Measurements from ENCODE around the gene RGMB. TPM values are rescaled to one million over a fixed set of nuclear protein-coding genes. Genes with fewer than 3 reads are reported as not detected.

The RGMB gene
- total and polyA plus RNA-seq, 2 of the 13 experiments (the other 11 are each of a cell fraction or from before 2014, with no cell fraction given) = 3.0 to 3.8 TPM

- TF ChIP-seq KDM5B (CRISPR knock-in tag; IDR thresholded peaks at IDR 0.05; ENCODE audit: borderline replicate concordance) = 0 out of 2 replicates have a peak, but pooled peaks have one; percentile 17
- no peak for TF ChIP-seq ZSCAN9 (CRISPR knock-in tag; IDR thresholded peaks at IDR 0.05; ENCODE audit: borderline replicate concordance)
- peak; percentile 22; the same call in 1 of the 2 replicates for TF ChIP-seq UBTF (CRISPR knock-in tag; IDR thresholded peaks at IDR 0.05)
- no peak for TF ChIP-seq ZNF83 (CRISPR knock-in tag; IDR thresholded peaks at IDR 0.05; ENCODE audit: borderline replicate concordance)
- TF ChIP-seq CEBPG (CRISPR knock-in tag; IDR thresholded peaks at IDR 0.05) = peak; percentile 55
- TF ChIP-seq ZSCAN21 (CRISPR knock-in tag; IDR thresholded peaks at IDR 0.05; ENCODE audit: borderline replicate concordance) = 0 out of 2 replicates have a peak, but pooled peaks have one; percentile 33
- TF ChIP-seq ZNF652 (CRISPR knock-in tag; IDR thresholded peaks at IDR 0.05; ENCODE audit: borderline replicate concordance, low read depth) = peak; percentile 95
- TF ChIP-seq DNMT3B (CRISPR knock-in tag; conservative IDR thresholded peaks at IDR 0.05) = 0 out of 2 replicates have a peak, but pooled peaks have one; percentile 60
- peak; percentile 43; the same call in 1 of the 2 replicates for TF ChIP-seq GABPB1 (CRISPR knock-in tag; IDR thresholded peaks at IDR 0.05)
- no peak for TF ChIP-seq SOX6 (IDR thresholded peaks at IDR 0.05)
- TF ChIP-seq SOX6 (CRISPR knock-in tag; IDR thresholded peaks at IDR 0.05) = peak; percentile 16; the same call in 1 of the 2 replicates
- TF ChIP-seq TGIF2 (CRISPR knock-in tag; IDR thresholded peaks at IDR 0.05) = 0 out of 2 replicates have a peak, but pooled peaks have one; percentile 24
- 0 out of 2 replicates have a peak, but pooled peaks have one; percentile 29 for TF ChIP-seq ZNF430 (CRISPR knock-in tag; IDR thresholded peaks at IDR 0.05)
- no peak for TF ChIP-seq TBX3 (IDR thresholded peaks at IDR 0.05; ENCODE audit: borderline replicate concordance)
- TF ChIP-seq HOXA5 (CRISPR knock-in tag; IDR thresholded peaks at IDR 0.05) = 0 out of 2 replicates have a peak, but pooled peaks have one; percentile 4
Measured at GRCh38 chr5:98770209-98770910, 3.1 kb upstream of the RGMB start (continued).

Measured in HepG2 (cell line).